ENCODE results near the gene ARHGAP24.

GRCh38 chr4:85686398-85686797 lies 211.4 kb downstream of the ARHGAP24 start:
- TF ChIP-seq, protein P1, sequence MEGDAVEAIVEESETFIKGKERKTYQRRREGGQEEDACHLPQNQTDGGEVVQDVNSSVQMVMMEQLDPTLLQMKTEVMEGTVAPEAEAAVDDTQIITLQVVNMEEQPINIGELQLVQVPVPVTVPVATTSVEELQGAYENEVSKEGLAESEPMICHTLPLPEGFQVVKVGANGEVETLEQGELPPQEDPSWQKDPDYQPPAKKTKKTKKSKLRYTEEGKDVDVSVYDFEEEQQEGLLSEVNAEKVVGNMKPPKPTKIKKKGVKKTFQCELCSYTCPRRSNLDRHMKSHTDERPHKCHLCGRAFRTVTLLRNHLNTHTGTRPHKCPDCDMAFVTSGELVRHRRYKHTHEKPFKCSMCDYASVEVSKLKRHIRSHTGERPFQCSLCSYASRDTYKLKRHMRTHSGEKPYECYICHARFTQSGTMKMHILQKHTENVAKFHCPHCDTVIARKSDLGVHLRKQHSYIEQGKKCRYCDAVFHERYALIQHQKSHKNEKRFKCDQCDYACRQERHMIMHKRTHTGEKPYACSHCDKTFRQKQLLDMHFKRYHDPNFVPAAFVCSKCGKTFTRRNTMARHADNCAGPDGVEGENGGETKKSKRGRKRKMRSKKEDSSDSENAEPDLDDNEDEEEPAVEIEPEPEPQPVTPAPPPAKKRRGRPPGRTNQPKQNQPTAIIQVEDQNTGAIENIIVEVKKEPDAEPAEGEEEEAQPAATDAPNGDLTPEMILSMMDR (IDR thresholded peaks at IDR 0.05) = no peak
- TF ChIP-seq EZH2 (IDR thresholded peaks at IDR 0.05; ENCODE audit: borderline replicate concordance, insufficient read depth, low read depth, low read length, poor library complexity, severe bottlenecking) = no peak
